Heart left ventricle (tissue), 16 donors: ENCODE measurements around the gene PDE1A. TPM values are rescaled to one million over a fixed set of nuclear protein-coding genes. Genes with fewer than 3 reads are reported as not detected.
"Not testable (repeated sequence)": the region's sequence is repeated elsewhere in the genome, so short reads cannot be mapped to it uniquely, and the experiment has no call there.

Experiments used
- ATAC-seq, 4 donors: fragments of 200-7000 bp; cut with Tn5 transposase; one replicate each; pipeline ENCODE4 v1.9.1; 2020 to 2022; ENCODE audit warnings: moderate library complexity in 4 of 4, mild to moderate bottlenecking in 3 of 4, moderate number of reproducible peaks in 1 of 4
- DNase-seq, 5 donors: peaks; one replicate each; pipeline ENCODE4 v3.0.0-alpha.2; 2020
- H3K27ac ChIP-seq, 12 donors: fragments of 200-600 bp; sonication (generic) in 4 of 12; one replicate each; pipeline versions ENCODE4 v1.5.0 to v1.8.0; 2016 to 2022; ENCODE audit warnings: mild to moderate bottlenecking in 2 of 12
- H3K27me3 ChIP-seq, 9 donors: fragments of 200-600 bp; sonication (generic) in 2 of 9; one replicate each; pipeline versions ENCODE4 v1.5.1 to v1.8.0; 2016 to 2022; ENCODE audit warnings: mild to moderate bottlenecking in 3 of 9
- H3K36me3 ChIP-seq, 9 donors: fragments of 200-600 bp; sonication (generic) in 2 of 9; one replicate each; pipeline versions ENCODE4 v1.5.0 to v1.8.0; 2018 to 2022; ENCODE audit warnings: mild to moderate bottlenecking in 2 of 9
- H3K4me1 ChIP-seq, 12 donors: fragments of 200-600 bp; sonication (generic) in 4 of 12; one replicate each; pipeline versions ENCODE4 v1.5.0 to v1.8.0; 2016 to 2022; ENCODE audit warnings: mild to moderate bottlenecking in 3 of 12
- H3K4me3 ChIP-seq, 12 donors: fragments of 200-600 bp; sonication (generic) in 4 of 12; one replicate each; pipeline versions ENCODE4 v1.5.0 to v1.8.0; 2017 to 2022; ENCODE audit warnings: mild to moderate bottlenecking in 9 of 12, moderate library complexity in 4 of 12
- H3K9me3 ChIP-seq, 12 donors: fragments of 200-600 bp; sonication (generic) in 4 of 12; one replicate each; pipeline versions ENCODE4 v1.5.0 to v1.8.0; 2016 to 2022; ENCODE audit warnings: mild to moderate bottlenecking in 1 of 12
- POLR2A ChIP-seq, 2 donors: fragments of 450-650 bp; IDR thresholded peaks; one replicate each; pipeline ENCODE4 v1.6.1; 2017; ENCODE audit warnings: antibody characterized with exemption in 2 of 2, mild to moderate bottlenecking in 2 of 2, moderate library complexity in 2 of 2
- WGBS, 4 donors: extraction: QIAGEN DNeasy Blood & Tissue Kit in 2 of 4; methylation state at CpG; one replicate each; pipeline versions ENCODE4 v1.1.5 to v1.1.7; 2013 to 2018; 5-methylcytosine and 5-hydroxymethylcytosine counted together
- intact Hi-C, 10 donors: fragments of 100-400 bp; cut with DNase I; formaldehyde crosslinking; loops; one replicate each; pipeline versions ENCODE4 v1.11.1 to v1.14.2; 2022
- polyA plus RNA-seq, 2 donors: library from polyadenylated mRNA; stranded (reverse); fragments of 200-250 nt; gene quantifications; one replicate each; pipeline ENCODE4 v1.2.3, GENCODE V29; 2013
- total RNA-seq, 9 donors: library from RNA; depleted of rRNA in 2 of 9; stranded (reverse); fragments of >200 nt in 2 of 9; fragmentation: NEBNext Ultra II Directional in 3 of 9; extraction: Animal tissue kit (Norgen Biotek cat#: 25700) in 3 of 9; gene quantifications; one replicate each; pipeline versions ENCODE4 v1.1.0 to v1.2.4, GENCODE V29; 2016 to 2023
- TF ChIP-seq, protein P1 (sequence below), 12 donors: fragments of 200-600 bp; sonication (generic) in 4 of 12; IDR thresholded peaks; one replicate each; pipeline versions ENCODE4 v1.5.0 to v1.8.0; 2018 to 2022; ENCODE audit warnings: antibody characterized with exemption in 12 of 12, mild to moderate bottlenecking in 5 of 12
- donor health status: ischemic (EF 13 %, LVEDD 7.1; RV severe dilation, severe dysfunction).
- donor health status: healthy with polysubstance abuse.
- donor health status: DM: no; HTN: yes; CAD: no.
- donor health status: DM: no; HTN: no; CAD: no.
- donor health status: ischemic (EF 25% LVEDD 6.9; RV normal size, moderate dysfunction).
- donor health status: ischemic (EF 25% LVEDD 5.7; RV mildly dilated, moderate dysfunction).
- donor health status: healthy.
- donor health status: DM: yes; HTN: yes; CAD: no.
- donor health status: ischemic (EF 35%, LVEDD 5.7; RV mildly dilated, moderate dysfunction).
- donor health status: nonischemic (EF 11% LVEDD 7.7; RV severe dilation, severe dysfunction).
- donor health status: DM: yes; HTN: yes; CAD: no.
- donor health status: PGD.
- donor health status: ischemic (EF 29% LVEDD 5.4; RV normal size, mild dysfunction).
- donor health status: nonischemic (EF 23%, LVEDD 6.1; RV moderate dilation, normal function).

PDE1A gene
- total and polyA plus RNA-seq, 11 donors, result 2.5 to 25.5 (median 5.5) TPM

DNA sequence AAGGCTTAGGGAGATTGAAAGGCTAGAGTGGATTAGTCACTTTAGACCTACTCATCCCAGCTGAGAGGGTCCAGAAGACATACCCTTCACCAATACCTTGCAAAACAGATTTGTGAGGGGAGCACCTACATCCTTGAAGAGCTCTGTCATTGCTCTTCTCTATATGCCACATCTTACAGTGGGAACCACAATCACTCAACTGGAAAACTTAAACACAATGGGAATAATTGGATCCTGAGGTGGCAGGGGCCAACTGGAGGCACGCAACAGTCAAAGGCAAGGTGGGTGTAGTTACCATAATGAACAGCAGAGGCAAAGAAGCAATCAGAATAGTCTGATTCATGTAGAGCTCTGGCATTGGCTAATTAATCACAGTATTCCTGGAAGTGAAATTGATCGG lies 35.4 kb downstream of the PDE1A start:
- H3K4me3 ChIP-seq, result no peak overlapping the region

DNA sequence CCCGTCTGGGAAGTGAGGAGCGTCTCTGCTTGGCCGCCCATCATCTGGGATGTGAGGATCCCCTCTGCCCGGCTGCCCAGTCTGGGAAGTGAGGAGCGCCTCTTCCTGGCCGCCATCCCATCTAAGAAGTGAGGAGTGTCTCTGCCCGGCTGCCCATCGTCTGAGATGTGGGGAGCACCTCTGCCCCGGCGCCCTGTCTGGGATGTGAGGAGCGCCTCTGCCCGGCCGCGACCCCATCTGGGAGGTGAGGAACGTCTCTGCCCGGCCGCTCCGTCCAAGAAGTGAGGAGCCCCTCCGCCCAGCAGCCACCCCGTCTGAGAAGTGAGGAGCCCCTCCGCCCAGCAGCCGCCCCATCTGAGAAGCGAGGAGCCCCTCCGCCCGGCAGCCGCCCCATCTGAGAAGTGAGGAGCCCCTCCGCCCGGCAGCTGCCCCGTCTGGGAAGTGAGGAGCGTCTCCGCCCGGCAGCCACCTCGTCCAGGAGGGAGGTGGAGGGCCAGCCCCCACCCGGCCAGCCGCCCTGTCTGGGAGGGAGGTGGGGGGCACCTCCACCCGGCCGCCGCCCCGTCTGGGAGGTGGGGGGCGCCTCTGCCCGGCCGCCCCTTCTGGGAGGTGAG lies 40.5 kb downstream of the PDE1A start:
- H3K4me1 ChIP-seq, H3K27ac ChIP-seq, ATAC-seq, H3K4me3 ChIP-seq, DNase-seq, H3K27me3 ChIP-seq, intact Hi-C loops, H3K36me3 ChIP-seq: not testable (repeated sequence)
- 93 to 95% (median 94%) methylated on average over 32 to 42 of the region's 42 CpGs for WGBS, 4 donors
- peaks cover 0 to 35% (median 14%) of the 10 kb centered on the region in 12 donors for H3K9me3 ChIP-seq

More for the DNA sequence above, 35.4 kb downstream of the PDE1A start:
- no peak for DNase-seq
- intact Hi-C loops, result no loop called here
- WGBS, 4 donors, result 48 to 87% (median 80%) methylated on average over 2 of the region's 2 CpGs
- no peaks in the 10 kb centered on the region for H3K36me3 ChIP-seq
- H3K27me3 ChIP-seq, result no peaks in the 10 kb centered on the region
- H3K27ac ChIP-seq, result no peak overlapping the region
- peaks cover 0 to 14% (median 0%) of the 10 kb centered on the region in 12 donors for H3K9me3 ChIP-seq
- TF ChIP-seq POLR2A (IDR thresholded peaks at IDR 0.05), result no peak
- TF ChIP-seq, protein P1, sequence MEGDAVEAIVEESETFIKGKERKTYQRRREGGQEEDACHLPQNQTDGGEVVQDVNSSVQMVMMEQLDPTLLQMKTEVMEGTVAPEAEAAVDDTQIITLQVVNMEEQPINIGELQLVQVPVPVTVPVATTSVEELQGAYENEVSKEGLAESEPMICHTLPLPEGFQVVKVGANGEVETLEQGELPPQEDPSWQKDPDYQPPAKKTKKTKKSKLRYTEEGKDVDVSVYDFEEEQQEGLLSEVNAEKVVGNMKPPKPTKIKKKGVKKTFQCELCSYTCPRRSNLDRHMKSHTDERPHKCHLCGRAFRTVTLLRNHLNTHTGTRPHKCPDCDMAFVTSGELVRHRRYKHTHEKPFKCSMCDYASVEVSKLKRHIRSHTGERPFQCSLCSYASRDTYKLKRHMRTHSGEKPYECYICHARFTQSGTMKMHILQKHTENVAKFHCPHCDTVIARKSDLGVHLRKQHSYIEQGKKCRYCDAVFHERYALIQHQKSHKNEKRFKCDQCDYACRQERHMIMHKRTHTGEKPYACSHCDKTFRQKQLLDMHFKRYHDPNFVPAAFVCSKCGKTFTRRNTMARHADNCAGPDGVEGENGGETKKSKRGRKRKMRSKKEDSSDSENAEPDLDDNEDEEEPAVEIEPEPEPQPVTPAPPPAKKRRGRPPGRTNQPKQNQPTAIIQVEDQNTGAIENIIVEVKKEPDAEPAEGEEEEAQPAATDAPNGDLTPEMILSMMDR (IDR thresholded peaks at IDR 0.05), result no peak
- no peak for ATAC-seq
- H3K4me1 ChIP-seq, result peaks cover 0 to 5% (median 0%) of the 10 kb centered on the region in 12 donors

DNA sequence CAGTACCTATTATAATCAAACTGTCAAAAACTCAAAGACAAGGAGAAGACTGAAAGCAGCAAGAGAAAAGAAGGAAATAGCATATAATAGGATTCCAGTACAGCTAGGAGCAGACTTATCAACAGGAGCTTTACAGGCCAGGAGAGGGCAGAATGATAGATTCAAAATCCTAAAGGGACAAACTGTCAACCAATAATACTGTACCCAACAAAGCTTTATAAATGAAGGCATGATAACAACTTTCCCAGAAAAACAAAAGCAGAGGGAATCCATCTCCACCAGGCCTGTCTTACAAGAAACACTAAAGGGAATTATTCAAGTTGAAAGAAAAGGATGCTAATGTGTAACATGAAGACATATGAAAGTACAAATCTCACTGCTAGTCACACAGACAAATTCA lies 42.0 kb downstream of the PDE1A start:
- peaks cover 0 to 35% (median 14%) of the 10 kb centered on the region in 12 donors for H3K9me3 ChIP-seq
- peaks cover 0 to 14% (median 0%) of the 10 kb centered on the region in 12 donors for H3K4me1 ChIP-seq
- H3K4me3 ChIP-seq, result no peak overlapping the region
- no peak overlapping the region for H3K27ac ChIP-seq
- DNase-seq (no peak), ATAC-seq (no peak)
- H3K36me3 ChIP-seq, result no peaks in the 10 kb centered on the region
- H3K27me3 ChIP-seq, result no peaks in the 10 kb centered on the region
- intact Hi-C loops, result no loop called here
- TF ChIP-seq, protein P1 (IDR thresholded peaks at IDR 0.05), result no peak

DNA sequence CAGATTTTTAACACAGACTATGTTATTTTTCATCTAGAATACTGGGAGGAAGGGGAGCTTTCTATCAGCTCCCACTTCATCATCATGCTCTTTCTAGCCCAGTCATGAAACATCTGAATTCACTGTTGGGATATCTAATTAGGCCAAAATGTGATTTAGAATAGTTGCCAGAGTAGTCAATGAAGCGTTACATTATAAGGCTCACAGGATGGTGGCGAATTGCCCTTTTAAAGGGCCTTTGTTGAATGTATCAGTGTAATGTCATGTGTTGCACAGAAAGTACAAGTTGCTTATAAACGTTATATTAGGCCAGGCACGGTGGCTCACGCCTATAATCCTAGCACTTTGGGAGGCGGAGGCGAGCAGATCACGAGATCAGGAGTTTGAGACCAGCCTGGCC lies 45.6 kb downstream of the PDE1A start:
- H3K4me3 ChIP-seq, result no peak overlapping the region
- H3K27ac ChIP-seq, result peak overlapping the region in 1 of 12 donors; percentile 16
- H3K9me3 ChIP-seq, result peaks cover 0 to 39% (median 20%) of the 10 kb centered on the region in 12 donors
- ATAC-seq, result no peak
- TF ChIP-seq, protein P1 (IDR thresholded peaks at IDR 0.05), result no peak
- no peak for TF ChIP-seq POLR2A (IDR thresholded peaks at IDR 0.05)
- peaks cover 0 to 4% (median 0%) of the 10 kb centered on the region in 9 donors for H3K36me3 ChIP-seq
- peaks cover 0 to 28% (median 10%) of the 10 kb centered on the region in 12 donors for H3K4me1 ChIP-seq
- 87 to 94% (median 92%) methylated on average over 8 of the region's 8 CpGs for WGBS, 4 donors
- intact Hi-C loops, result no loop called here
- DNase-seq, result no peak
- no peaks in the 10 kb centered on the region for H3K27me3 ChIP-seq
